ENCODE measurements around the gene XPR1. TPM values are rescaled to one million over a fixed set of nuclear protein-coding genes. Genes with fewer than 3 reads are reported as not detected.

XPR1 gene
- total RNA-seq, 3 donors from 2014 or later (not counting 1 experiment from before 2014, with no cell fraction given), result 14.8 to 18.2 (median 16.7) TPM

- no peak overlapping the region for H3K4me3 Mint-ChIP-seq
- no peak for ATAC-seq
- H3K4me1 Mint-ChIP-seq, result peaks cover 23 to 28% of the 10 kb centered on the region in 2 donors
- Histone ChIP-seq H3K4me1 (ENCODE audit: control insufficient read depth, insufficient read depth, low read length) (no peaks in the 10 kb centered on the region), H3K4me3 (ENCODE audit: low read length) (no peak overlapping the region), H3K9me3 (ENCODE audit: control insufficient read depth, insufficient read depth, low read length) (no peaks in the 10 kb centered on the region), H3K36me3 (ENCODE audit: control insufficient read depth, insufficient read depth, low read length) (no peaks in the 10 kb centered on the region), H3K27me3 (ENCODE audit: control insufficient read depth, insufficient read depth, low read length) (no peaks in the 10 kb centered on the region), H3K27ac (ENCODE audit: low read length) (no peak overlapping the region)
- 100% methylated on average over 2 of the region's 2 CpGs for WGBS (ENCODE audit: insufficient coverage)
- no peak for DNase-seq
- no peaks in the 10 kb centered on the region for H3K27me3 Mint-ChIP-seq (ENCODE audit: low read depth in 2 of 2)
- no peak overlapping the region for H3K27ac Mint-ChIP-seq
- no peak for TF ChIP-seq CTCF (IDR thresholded peaks at IDR 0.05)
- H3K9me3 Mint-ChIP-seq, result peaks cover 2 to 4% of the 10 kb centered on the region in 2 donors
- H3K36me3 Mint-ChIP-seq, result peaks cover 10% of the 10 kb centered on the region
- intact Hi-C loops (cut with micrococcal nuclease), result no loop called here
These were observed 21.0 kb downstream of the XPR1 start for GRCh38 chr1:180652792-180653191.

- H3K36me3 Mint-ChIP-seq, result peaks cover 46% of the 10 kb centered on the region
- no peak overlapping the region for H3K27ac Mint-ChIP-seq
- no peak for TF ChIP-seq CTCF (IDR thresholded peaks at IDR 0.05)
- no peaks in the 10 kb centered on the region for H3K36me3 ChIP-seq (ENCODE audit: control insufficient read depth, insufficient read depth, low read length)
- no peak overlapping the region for H3K4me3 Mint-ChIP-seq
- intact Hi-C loops (cut with micrococcal nuclease), result no loop called here
- peaks cover 17 to 19% of the 10 kb centered on the region in 2 donors for H3K9me3 Mint-ChIP-seq
- no peak overlapping the region for H3K27ac ChIP-seq (ENCODE audit: low read length)
- H3K9me3 ChIP-seq (ENCODE audit: control insufficient read depth, insufficient read depth, low read length), result peaks cover 20% of the 10 kb centered on the region
- no peaks in the 10 kb centered on the region for H3K27me3 Mint-ChIP-seq (ENCODE audit: low read depth in 2 of 2)
- peaks cover 16% of the 10 kb centered on the region in 2 donors for H3K4me1 Mint-ChIP-seq
- H3K4me1 ChIP-seq (ENCODE audit: control insufficient read depth, insufficient read depth, low read length), result no peaks in the 10 kb centered on the region
- ATAC-seq (no peak), DNase-seq (no peak)
- no peak overlapping the region for H3K4me3 ChIP-seq (ENCODE audit: low read length)
- no peaks in the 10 kb centered on the region for H3K27me3 ChIP-seq (ENCODE audit: control insufficient read depth, insufficient read depth, low read length)
These were observed 30.9 kb downstream of the XPR1 start for GRCh38 chr1:180662709-180663108.

- 100% methylated on average over 1 of the region's 1 CpG for WGBS (ENCODE audit: insufficient coverage)
- H3K4me1 Mint-ChIP-seq, result peaks cover 34 to 43% of the 10 kb centered on the region in 2 donors
These were observed 38.9 kb downstream of the XPR1 start for GRCh38 chr1:180670681-180671080.

More at GRCh38 chr1:180670681-180671080, 38.9 kb downstream of the XPR1 start:
- Histone ChIP-seq H3K36me3 (ENCODE audit: control insufficient read depth, insufficient read depth, low read length) (no peaks in the 10 kb centered on the region), H3K9me3 (ENCODE audit: control insufficient read depth, insufficient read depth, low read length) (peaks cover 8% of the 10 kb centered on the region), H3K27ac (ENCODE audit: low read length) (no peak overlapping the region), H3K27me3 (ENCODE audit: control insufficient read depth, insufficient read depth, low read length) (no peaks in the 10 kb centered on the region), H3K4me1 (ENCODE audit: control insufficient read depth, insufficient read depth, low read length) (no peaks in the 10 kb centered on the region), H3K4me3 (ENCODE audit: low read length) (no peak overlapping the region)
- DNase-seq (no peak), ATAC-seq (no peak)
- Mint-ChIP-seq H3K36me3 (peaks cover 16% of the 10 kb centered on the region), H3K9me3 (peaks cover 4 to 9% of the 10 kb centered on the region in 2 donors), H3K4me3 (no peak overlapping the region), H3K27ac (no peak overlapping the region), H3K27me3 (ENCODE audit: low read depth in 2 of 2) (no peaks in the 10 kb centered on the region)
- intact Hi-C loops (cut with micrococcal nuclease), result no loop called here
- no peak for TF ChIP-seq CTCF (IDR thresholded peaks at IDR 0.05)

All from natural killer cell (primary cell).